ENCODE data around the gene NOP10.

GRCh38 chr15:34331809-34332208 is 11.1 kb downstream of the NOP10 start:
- no peak for TF ChIP-seq ZNF503 (CRISPR knock-in tag; IDR thresholded peaks at IDR 0.05)
- no peak for TF ChIP-seq CTCF (CRISPR knock-in tag; IDR thresholded peaks at IDR 0.05)
- no peak for TF ChIP-seq MAX (IDR thresholded peaks at IDR 0.05)
- TF ChIP-seq TCF7 (IDR thresholded peaks at IDR 0.05; ENCODE audit: low read depth): no peak
- TF ChIP-seq BRD4 (CRISPR knock-in tag; IDR thresholded peaks at IDR 0.05): no peak
- TF ChIP-seq ZNF367 (CRISPR knock-in tag; IDR thresholded peaks at IDR 0.05; ENCODE audit: borderline replicate concordance): no peak
- TF ChIP-seq NR3C1 (CRISPR knock-in tag; IDR thresholded peaks at IDR 0.05): no peak
- TF ChIP-seq ISL2 (CRISPR knock-in tag; IDR thresholded peaks at IDR 0.05): no peak
- TF ChIP-seq HMG20B (CRISPR knock-in tag; conservative IDR thresholded peaks at IDR 0.05): no peak
